ENCODE results near the gene STRN3. TPM values are rescaled to one million over a fixed set of nuclear protein-coding genes. Genes with fewer than 3 reads are reported as not detected.

Gene STRN3
- total RNA-seq, 1 experiment from 2014 or later: 44.2 TPM

DNA sequence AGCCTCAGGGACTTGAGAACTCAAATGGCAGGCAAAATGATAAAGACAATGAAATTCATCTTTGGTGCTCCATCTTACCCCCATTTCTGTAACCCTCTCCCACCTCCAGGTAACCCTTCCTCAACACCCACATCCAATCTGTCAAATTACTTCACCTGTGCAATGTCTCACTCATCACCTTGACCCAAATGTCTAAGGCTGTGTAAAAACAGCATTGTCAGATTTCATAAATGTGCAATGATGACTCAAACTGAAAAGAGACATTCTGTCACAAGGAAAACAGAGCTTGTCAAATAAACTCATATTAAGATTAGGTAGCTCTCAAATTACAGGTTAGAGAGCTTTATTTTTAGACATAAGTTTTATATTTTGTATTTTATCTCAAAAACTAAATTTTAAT, 171.7 kb downstream of the STRN3 start:
- no TSS peak for BruUV-seq (replicated peaks)
- Histone ChIP-seq H3K36me3 (ENCODE audit: insufficient read depth, low read length, poor library complexity, severe bottlenecking) (no peaks in the 10 kb centered on the region), H3K4me3 (ENCODE audit: low read depth, low read length, poor library complexity, severe bottlenecking) (no peak overlapping the region), H3K27me3 (replicated peaks; ENCODE audit: insufficient read depth, low read depth, low read length, poor library complexity) (no peaks in the 10 kb centered on the region), H3K4me1 (ENCODE audit: insufficient read depth, low read length, poor library complexity, severe bottlenecking) (no peaks in the 10 kb centered on the region), H3K27ac (ENCODE audit: low read depth, low read length, poor library complexity, severe bottlenecking) (no peak overlapping the region), H3K9me3 (ENCODE audit: low read depth, low read length, poor library complexity, severe bottlenecking) (no peaks in the 10 kb centered on the region)
- ChIA-PET CTCF (no interaction called here), POLR2A (ENCODE audit: low non-redundant PET) (no interaction called here)
- intact Hi-C loops (cut with micrococcal nuclease; ENCODE audit: unreplicated experiment): no loop called here
- no peak for DNase-seq (ENCODE audit: low spot score)
- TF ChIP-seq, protein P1, sequence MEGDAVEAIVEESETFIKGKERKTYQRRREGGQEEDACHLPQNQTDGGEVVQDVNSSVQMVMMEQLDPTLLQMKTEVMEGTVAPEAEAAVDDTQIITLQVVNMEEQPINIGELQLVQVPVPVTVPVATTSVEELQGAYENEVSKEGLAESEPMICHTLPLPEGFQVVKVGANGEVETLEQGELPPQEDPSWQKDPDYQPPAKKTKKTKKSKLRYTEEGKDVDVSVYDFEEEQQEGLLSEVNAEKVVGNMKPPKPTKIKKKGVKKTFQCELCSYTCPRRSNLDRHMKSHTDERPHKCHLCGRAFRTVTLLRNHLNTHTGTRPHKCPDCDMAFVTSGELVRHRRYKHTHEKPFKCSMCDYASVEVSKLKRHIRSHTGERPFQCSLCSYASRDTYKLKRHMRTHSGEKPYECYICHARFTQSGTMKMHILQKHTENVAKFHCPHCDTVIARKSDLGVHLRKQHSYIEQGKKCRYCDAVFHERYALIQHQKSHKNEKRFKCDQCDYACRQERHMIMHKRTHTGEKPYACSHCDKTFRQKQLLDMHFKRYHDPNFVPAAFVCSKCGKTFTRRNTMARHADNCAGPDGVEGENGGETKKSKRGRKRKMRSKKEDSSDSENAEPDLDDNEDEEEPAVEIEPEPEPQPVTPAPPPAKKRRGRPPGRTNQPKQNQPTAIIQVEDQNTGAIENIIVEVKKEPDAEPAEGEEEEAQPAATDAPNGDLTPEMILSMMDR (conservative IDR thresholded peaks at IDR 0.05; ENCODE audit: low read depth, low read length): no peak
- TF ChIP-seq EZH2 (IDR thresholded peaks at IDR 0.05; ENCODE audit: borderline replicate concordance, low read depth, low read length, poor library complexity, severe bottlenecking): no peak

DNA sequence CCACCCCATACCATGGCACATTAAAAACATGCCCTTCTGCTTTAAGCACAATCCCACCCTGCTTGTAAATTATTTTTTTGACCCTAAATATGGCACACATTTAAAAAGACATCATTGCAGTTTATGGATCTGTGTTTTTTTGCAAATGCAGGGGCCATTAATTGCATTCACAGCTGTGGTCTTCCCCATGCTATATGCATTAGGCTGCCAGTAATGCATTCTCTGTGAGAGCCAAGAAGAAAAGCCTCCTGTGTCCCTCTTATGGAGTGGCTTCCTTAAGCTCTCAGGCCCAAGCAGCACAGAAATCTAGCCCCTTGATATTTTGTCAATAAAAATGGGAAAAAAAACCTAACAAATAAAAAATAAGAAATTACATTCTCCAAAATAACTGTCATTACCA, 172.2 kb downstream of the STRN3 start:
- no peaks in the 10 kb centered on the region for H3K4me1 ChIP-seq (ENCODE audit: insufficient read depth, low read length, poor library complexity, severe bottlenecking)
- H3K9me3 ChIP-seq (ENCODE audit: low read depth, low read length, poor library complexity, severe bottlenecking): no peaks in the 10 kb centered on the region
- no peaks in the 10 kb centered on the region for H3K36me3 ChIP-seq (ENCODE audit: insufficient read depth, low read length, poor library complexity, severe bottlenecking)
- H3K27ac ChIP-seq (ENCODE audit: low read depth, low read length, poor library complexity, severe bottlenecking): no peak overlapping the region
- H3K27me3 ChIP-seq (replicated peaks; ENCODE audit: insufficient read depth, low read depth, low read length, poor library complexity): no peaks in the 10 kb centered on the region
- no peak for DNase-seq (ENCODE audit: low spot score)
- no peak overlapping the region for H3K4me3 ChIP-seq (ENCODE audit: low read depth, low read length, poor library complexity, severe bottlenecking)
- CTCF ChIA-PET: no interaction called here
- TF ChIP-seq, protein P1 (conservative IDR thresholded peaks at IDR 0.05; ENCODE audit: low read depth, low read length): no peak
- TF ChIP-seq EZH2 (IDR thresholded peaks at IDR 0.05; ENCODE audit: borderline replicate concordance, low read depth, low read length, poor library complexity, severe bottlenecking): no peak
- POLR2A ChIA-PET (ENCODE audit: low non-redundant PET): no interaction called here
- intact Hi-C loops (cut with micrococcal nuclease; ENCODE audit: unreplicated experiment): no loop called here
- no TSS peak for BruUV-seq (replicated peaks)

DNA sequence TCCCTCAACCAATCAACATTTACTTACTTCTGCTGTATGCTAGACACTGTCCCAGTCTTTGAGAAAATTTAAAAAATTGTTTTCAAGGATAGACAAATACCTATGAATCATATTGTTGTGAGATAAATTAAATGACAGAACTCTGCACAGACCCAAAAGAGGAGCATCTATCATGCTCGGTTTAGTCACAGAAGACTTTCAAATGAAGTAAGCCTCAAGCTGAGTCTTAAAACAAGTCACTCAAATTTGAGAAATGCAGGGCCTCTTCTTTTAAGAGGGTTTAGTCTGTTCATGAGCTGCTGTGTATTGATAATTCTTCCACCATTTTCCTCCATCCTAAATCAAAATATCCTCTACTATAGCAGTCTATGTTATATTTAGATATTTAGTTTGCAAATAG, 176.2 kb downstream of the STRN3 start:
- no peaks in the 10 kb centered on the region for H3K4me1 ChIP-seq (ENCODE audit: insufficient read depth, low read length, poor library complexity, severe bottlenecking)
- no peak overlapping the region for H3K27ac ChIP-seq (ENCODE audit: low read depth, low read length, poor library complexity, severe bottlenecking)
- H3K27me3 ChIP-seq (replicated peaks; ENCODE audit: insufficient read depth, low read depth, low read length, poor library complexity): no peaks in the 10 kb centered on the region
- POLR2A ChIA-PET (ENCODE audit: low non-redundant PET): no interaction called here
- no peak overlapping the region for H3K4me3 ChIP-seq (ENCODE audit: low read depth, low read length, poor library complexity, severe bottlenecking)
- BruUV-seq (replicated peaks): no TSS peak
- TF ChIP-seq, protein P1 (conservative IDR thresholded peaks at IDR 0.05; ENCODE audit: low read depth, low read length): no peak
- TF ChIP-seq EZH2 (IDR thresholded peaks at IDR 0.05; ENCODE audit: borderline replicate concordance, low read depth, low read length, poor library complexity, severe bottlenecking): no peak
- intact Hi-C loops (cut with micrococcal nuclease; ENCODE audit: unreplicated experiment): no loop called here
- no peak for DNase-seq (ENCODE audit: low spot score)
- CTCF ChIA-PET: no interaction called here
- H3K36me3 ChIP-seq (ENCODE audit: insufficient read depth, low read length, poor library complexity, severe bottlenecking): no peaks in the 10 kb centered on the region
- no peaks in the 10 kb centered on the region for H3K9me3 ChIP-seq (ENCODE audit: low read depth, low read length, poor library complexity, severe bottlenecking)
